Hepatocyte (in vitro differentiated cells): ENCODE results near the gene HOXC12. TPM values are rescaled to one million over a fixed set of nuclear protein-coding genes. Genes with fewer than 3 reads are reported as not detected.

Experiments used
- DNase-seq: peaks from one replicate; pipeline ENCODE4 v3.0.0-alpha.2; 2016; ENCODE audit warnings: low spot score
- H2AFZ ChIP-seq: fragments of 200-600 bp; sonication (generic); 2 replicates; pipeline ENCODE4 v1.6.0; 2016; ENCODE audit warnings: antibody characterized with exemption, mild to moderate bottlenecking
- H3K27ac ChIP-seq: fragments of 200-600 bp; sonication (generic); 2 replicates; pipeline ENCODE4 v1.5.1; 2016; ENCODE audit warnings: mild to moderate bottlenecking
- H3K27me3 ChIP-seq: fragments of 200-600 bp; sonication (generic); 2 replicates; pipeline ENCODE4 v1.6.1; 2016
- H3K36me3 ChIP-seq: fragments of 200-600 bp; sonication (generic); replicated peaks from 2 replicates; pipeline ENCODE4 v1.5.1; 2016; ENCODE audit warnings: low read depth; ENCODE audit not compliant: insufficient read depth
- H3K4me1 ChIP-seq: fragments of 200-600 bp; sonication (generic); 2 replicates; pipeline ENCODE4 v1.5.1; 2016; ENCODE audit warnings: mild to moderate bottlenecking, moderate library complexity; ENCODE audit not compliant: insufficient read depth
- H3K4me2 ChIP-seq: fragments of 200-600 bp; sonication (generic); 2 replicates; pipeline ENCODE4 v1.6.0; 2016
- H3K4me3 ChIP-seq: fragments of 200-600 bp; sonication (generic); 2 replicates; pipeline ENCODE4 v1.5.1; 2016; ENCODE audit warnings: mild to moderate bottlenecking
- H3K79me2 ChIP-seq: fragments of 200-600 bp; sonication (generic); 2 replicates; pipeline ENCODE4 v1.6.0; 2017; ENCODE audit warnings: mild to moderate bottlenecking
- H3K9me2 ChIP-seq: fragments of 200-600 bp; sonication (generic); replicated peaks from 2 replicates; pipeline ENCODE4 v1.6.0; 2017; ENCODE audit warnings: mild to moderate bottlenecking; ENCODE audit not compliant: insufficient read depth
- H3K9me3 ChIP-seq: fragments of 200-600 bp; sonication (generic); 2 replicates; pipeline ENCODE4 v1.5.1; 2016; ENCODE audit warnings: low read depth, mild to moderate bottlenecking
- H4K20me1 ChIP-seq: fragments of 200-600 bp; sonication (generic); 2 replicates; pipeline ENCODE4 v1.6.0; 2016; ENCODE audit warnings: mild to moderate bottlenecking; ENCODE audit not compliant: insufficient read depth, poor library complexity, severe bottlenecking
- CTCF ChIP-seq: fragments of 200-600 bp; sonication (generic); IDR thresholded peaks from 2 replicates; pipeline ENCODE4 v1.5.1; 2016; ENCODE audit warnings: antibody characterized with exemption, mild to moderate bottlenecking; ENCODE audit not compliant: poor library complexity
- EZH2 ChIP-seq: fragments of 200-600 bp; sonication (generic); IDR thresholded peaks from 2 replicates; pipeline ENCODE4 v1.6.1; 2016; ENCODE audit warnings: antibody characterized with exemption, mild to moderate bottlenecking, borderline replicate concordance
- EZH2phosphoT487 ChIP-seq: fragments of 200-600 bp; sonication (generic); IDR thresholded peaks from one replicate; pipeline ENCODE4 v1.6.1; 2018; ENCODE audit warnings: antibody characterized with exemption, mild to moderate bottlenecking, low read depth, moderate library complexity; ENCODE audit not compliant: unreplicated experiment, severe bottlenecking
- WGBS: methylation state at CpG from one replicate; pipeline ENCODE4 v1.1.6; 2016; ENCODE audit warnings: low lambda C conversion rate; ENCODE audit errors: missing lambda C conversion rate; 5-methylcytosine and 5-hydroxymethylcytosine counted together
- polyA plus RNA-seq: library from polyadenylated mRNA; unstranded; fragments of >200 nt; fragmentation: Nextera tagmentation; extraction: Ambion mirVana; gene quantifications from 2 replicates; pipeline ENCODE4 v1.2.1, GENCODE V29; 2016
- total RNA-seq: library from RNA; depleted of rRNA; stranded (reverse); fragments of >200 nt; gene quantifications from 2 replicates; pipeline ENCODE4 v1.2.3, GENCODE V29; 2014

The HOXC12 gene
- total and polyA plus RNA-seq, 2 experiments from 2014 or later: not detected

DNA sequence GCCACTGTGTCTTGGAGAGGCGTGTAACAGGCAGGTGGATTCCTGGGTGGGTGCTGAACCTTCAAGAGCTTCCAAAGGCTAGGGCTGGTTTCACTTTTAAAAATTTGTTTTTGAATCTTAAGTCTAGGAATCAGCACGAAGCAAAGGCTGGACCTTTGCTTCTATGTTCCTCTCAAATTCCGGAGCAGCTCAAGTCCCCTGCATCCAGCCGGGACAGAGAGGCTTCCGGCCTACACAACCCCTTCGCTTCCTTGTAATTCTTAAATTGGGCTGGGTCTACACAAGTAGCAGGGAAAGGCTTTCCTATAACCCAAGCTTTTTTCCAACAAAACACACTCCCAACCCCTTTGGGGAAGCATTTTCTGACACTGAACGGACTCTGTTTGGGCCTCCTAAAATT lies 8.3 kb downstream of the HOXC12 start:
- H3K4me1 ChIP-seq: no peaks in the 10 kb centered on the region
- no peaks in the 10 kb centered on the region for H3K9me2 ChIP-seq
- no peaks in the 10 kb centered on the region for H3K36me3 ChIP-seq
- H3K27me3 ChIP-seq: peaks cover 100% of the 10 kb centered on the region
- H3K27ac ChIP-seq: no peak overlapping the region
- 58% methylated on average over 7 of the region's 7 CpGs for WGBS
- no peaks in the 10 kb centered on the region for H3K79me2 ChIP-seq
- H2AFZ ChIP-seq: no peak overlapping the region
- TF ChIP-seq EZH2 (no peak), CTCF (no peak), EZH2phosphoT487 (no peak)
- DNase-seq: no peak
- peak overlapping the region; percentile 52 for H3K4me2 ChIP-seq
- H3K9me3 ChIP-seq: no peaks in the 10 kb centered on the region
- no peak overlapping the region for H3K4me3 ChIP-seq
- no peaks in the 10 kb centered on the region for H4K20me1 ChIP-seq

DNA sequence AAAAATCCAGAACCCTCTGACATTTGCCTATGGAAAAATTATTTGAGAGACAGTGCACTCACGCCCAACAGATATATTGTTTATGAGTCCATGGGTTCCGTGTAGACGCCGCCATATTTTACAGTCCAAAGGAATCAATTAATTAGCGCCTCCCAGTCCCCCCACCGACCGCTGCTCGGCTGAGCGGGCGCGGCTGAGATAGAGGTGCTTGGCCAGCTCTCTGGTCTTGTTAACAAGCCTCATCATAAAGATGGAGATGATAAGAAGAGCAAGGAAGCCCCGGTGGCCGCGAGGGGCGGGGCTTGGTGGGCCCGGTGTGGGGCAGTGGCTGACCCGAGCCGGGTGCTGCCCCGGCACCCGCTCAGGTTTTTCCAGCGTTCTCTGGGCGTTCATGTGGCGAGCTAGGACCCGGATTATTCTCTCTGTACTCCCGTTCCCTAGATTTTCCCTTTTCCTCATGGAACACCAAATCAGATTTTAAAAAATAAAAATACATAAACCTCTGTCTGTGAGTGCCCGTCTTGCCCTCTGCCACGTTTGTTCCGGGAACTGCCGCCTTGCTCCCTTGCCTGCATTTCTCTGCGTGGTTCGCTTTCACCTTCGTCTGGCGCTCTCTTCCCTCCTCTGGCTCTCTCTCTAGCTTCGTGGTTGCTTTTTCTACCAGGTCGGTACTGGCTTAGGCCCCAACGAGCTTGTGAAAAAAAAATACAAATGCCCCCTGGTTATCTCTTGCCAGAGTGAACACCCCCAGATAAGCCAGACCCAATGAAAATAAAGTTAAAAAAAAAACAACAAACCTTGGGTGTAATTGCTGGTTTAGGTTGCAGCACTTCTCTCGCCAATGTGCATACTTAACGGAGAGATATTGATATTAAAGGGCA lies 9.0 kb downstream of the HOXC12 start:
- H4K20me1 ChIP-seq: no peaks in the 10 kb centered on the region
- no peaks in the 10 kb centered on the region for H3K4me1 ChIP-seq
- no peaks in the 10 kb centered on the region for H3K36me3 ChIP-seq
- H3K79me2 ChIP-seq: no peaks in the 10 kb centered on the region
- no peak overlapping the region for H3K27ac ChIP-seq
- H3K9me2 ChIP-seq: no peaks in the 10 kb centered on the region
- H3K9me3 ChIP-seq: no peaks in the 10 kb centered on the region
- TF ChIP-seq CTCF: no peak
- TF ChIP-seq EZH2phosphoT487: peak; percentile 62
- peak; percentile 68 for TF ChIP-seq EZH2
- DNase-seq: no peak
- H3K27me3 ChIP-seq: peaks cover 100% of the 10 kb centered on the region
- H3K4me3 ChIP-seq: no peak overlapping the region
- H2AFZ ChIP-seq: no peak overlapping the region
- 11% methylated on average over 38 of the region's 38 CpGs for WGBS
- peak overlapping the region; percentile 52 for H3K4me2 ChIP-seq

DNA sequence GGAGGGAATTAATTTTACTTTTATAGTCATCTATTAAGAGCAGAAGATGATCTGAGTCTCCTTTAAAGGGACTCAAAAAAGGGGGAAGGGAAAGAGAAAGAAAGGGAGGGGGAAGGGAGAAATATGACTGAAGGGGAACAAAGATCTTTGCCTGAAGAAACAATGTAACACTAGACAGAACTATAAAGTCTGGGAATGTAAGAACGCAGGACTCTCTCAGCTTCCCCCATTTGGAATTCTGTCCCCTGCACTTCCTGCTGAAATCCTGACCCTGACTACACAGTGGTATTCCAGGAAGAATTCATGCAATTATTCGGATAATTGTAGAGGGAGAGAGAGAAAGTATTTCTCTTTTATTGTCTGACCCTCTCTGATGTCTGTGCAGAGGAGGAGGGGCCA lies 9.6 kb downstream of the HOXC12 start:
- WGBS: 21% methylated on average over 2 of the region's 2 CpGs
- Histone ChIP-seq H3K4me2 (peak overlapping the region; percentile 52), H3K9me2 (no peaks in the 10 kb centered on the region), H3K27me3 (peaks cover 100% of the 10 kb centered on the region), H2AFZ (no peak overlapping the region), H3K27ac (no peak overlapping the region), H3K79me2 (no peaks in the 10 kb centered on the region), H4K20me1 (no peaks in the 10 kb centered on the region), H3K4me1 (no peaks in the 10 kb centered on the region), H3K4me3 (no peak overlapping the region), H3K9me3 (no peaks in the 10 kb centered on the region), H3K36me3 (no peaks in the 10 kb centered on the region)
- TF ChIP-seq CTCF: no peak
- TF ChIP-seq EZH2phosphoT487: peak; percentile 21
- no peak for TF ChIP-seq EZH2
- no peak for DNase-seq
